Epithelial cell of umbilical artery (primary cell): ENCODE results near the gene DCPS. TPM values are rescaled to one million over a fixed set of nuclear protein-coding genes. Genes with fewer than 3 reads are reported as not detected.

Experiments used
- total RNA-seq: library from RNA; depleted of rRNA; stranded (reverse); fragments of >200 nt; gene quantifications from 2 replicates; pipeline ENCODE4 v1.2.3, GENCODE V29; 2014

Gene DCPS, protein sequence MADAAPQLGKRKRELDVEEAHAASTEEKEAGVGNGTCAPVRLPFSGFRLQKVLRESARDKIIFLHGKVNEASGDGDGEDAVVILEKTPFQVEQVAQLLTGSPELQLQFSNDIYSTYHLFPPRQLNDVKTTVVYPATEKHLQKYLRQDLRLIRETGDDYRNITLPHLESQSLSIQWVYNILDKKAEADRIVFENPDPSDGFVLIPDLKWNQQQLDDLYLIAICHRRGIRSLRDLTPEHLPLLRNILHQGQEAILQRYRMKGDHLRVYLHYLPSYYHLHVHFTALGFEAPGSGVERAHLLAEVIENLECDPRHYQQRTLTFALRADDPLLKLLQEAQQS
- 9.7 and 16.1 TPM in 2 replicates for total RNA-seq

GRCh38 chr11:126303623-126304456, at the start of gene DCPS:
DCPS (plus strand) TSS chr11:126304060; CDS start chr11:126304081, 21 bp downstream.

DNA sequence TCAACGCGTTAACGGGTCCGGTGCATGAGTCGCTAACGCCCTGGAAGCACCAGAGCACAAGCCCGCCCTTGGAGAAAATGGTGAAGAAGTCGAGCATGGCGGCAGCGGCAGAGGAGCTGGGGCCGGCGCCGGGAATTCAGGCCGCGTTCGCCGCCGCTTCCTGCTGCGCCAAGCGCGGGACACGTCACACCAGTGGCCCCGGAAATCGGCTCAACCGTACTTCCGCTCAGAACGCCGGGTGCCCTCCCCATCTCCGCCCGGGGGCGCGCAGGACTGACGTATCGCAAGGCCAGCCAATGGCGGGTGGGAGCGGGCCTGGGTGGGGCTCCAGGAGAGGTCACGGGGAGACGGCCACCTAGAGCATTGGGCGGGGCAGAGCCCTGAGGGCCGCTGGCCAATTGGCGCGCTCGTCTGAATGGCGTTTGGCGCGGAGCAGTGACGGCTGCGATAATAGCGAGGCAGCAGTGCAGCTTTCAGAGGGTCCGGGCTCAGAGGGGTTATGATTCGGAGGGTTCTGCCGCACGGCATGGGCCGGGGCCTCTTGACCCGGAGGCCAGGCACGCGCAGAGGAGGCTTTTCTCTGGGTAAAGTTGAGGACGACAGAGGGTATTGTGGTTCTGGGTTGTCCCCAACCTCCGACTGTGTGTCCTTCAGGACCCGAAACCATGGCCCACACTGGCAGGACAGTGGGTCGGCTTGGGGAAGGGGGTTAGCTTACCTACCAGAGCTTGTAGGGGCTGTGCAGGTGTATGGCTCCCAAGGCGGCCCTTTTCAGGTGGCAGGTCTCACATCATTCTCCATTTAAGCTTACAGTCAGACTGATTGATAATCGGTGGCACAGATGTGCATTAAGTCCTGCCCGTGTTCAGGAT, 34.9 kb upstream of the DCPS start, which contains the start of the genes FOXRED1 and SRPRA:
TSS of gene FOXRED1 (plus strand) at position 447 of the 872 bp plus-strand sequence. CDS start at position 500, 53 bp downstream.
TSS of gene SRPRA (minus strand) at position 188 of the 872 bp plus-strand sequence. CDS start at position 97, 91 bp downstream.

GRCh38 chr11:126282736-126283591, 20.9 kb upstream of the DCPS start, which contains the start of gene TIRAP:
TIRAP (plus strand) TSS chr11:126283093; CDS start chr11:126290895, 7,802 bp downstream.

DNA sequence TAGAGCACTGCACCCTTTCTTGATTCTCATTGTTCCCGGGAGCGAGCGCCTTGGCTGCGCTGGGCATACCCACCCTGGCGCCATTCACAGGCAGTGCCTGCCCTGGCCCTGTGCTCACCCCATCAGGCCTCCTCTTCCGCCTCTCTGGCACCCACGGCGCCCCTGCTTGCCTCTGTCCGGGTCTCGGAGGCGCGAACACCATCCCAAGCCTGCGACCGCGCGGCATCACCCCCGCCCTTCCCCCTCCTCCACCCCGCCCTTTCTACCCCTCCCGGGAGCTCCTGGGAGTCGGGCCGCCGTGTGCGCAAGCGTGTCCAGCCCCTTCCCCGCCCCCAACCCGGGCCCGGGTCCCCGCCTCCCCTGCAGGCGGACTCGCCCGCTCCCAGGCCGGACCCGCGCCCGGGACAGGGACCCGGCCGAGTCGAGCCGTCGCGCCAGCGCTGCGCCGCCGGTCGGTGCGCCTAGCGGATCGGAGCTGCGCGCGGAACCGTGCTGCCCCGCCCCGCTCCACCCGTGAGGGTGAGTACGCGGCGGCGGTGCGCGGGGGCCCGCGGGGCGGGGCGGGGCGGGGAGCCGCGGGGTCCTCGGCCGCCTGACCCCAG, 51.6 kb downstream of the DCPS start, which contains the start of gene ST3GAL4:
TSS of gene ST3GAL4 (plus strand) at position 363 of the 602 bp plus-strand sequence. CDS start 50,470 bp downstream, outside the sequence.

Other genes with a start within 250 kb of the DCPS start
- 1.9 and 2.6 TPM in 2 replicates for gene CDON, start 241.2 kb upstream of the DCPS start, total RNA-seq
- gene RPUSD4, start 92.4 kb upstream of the DCPS start, total RNA-seq: 32.8 and 42.9 TPM in 2 replicates
- gene FAM118B, start 92.3 kb upstream of the DCPS start, total RNA-seq: 32.5 and 38.8 TPM in 2 replicates
- 40.0 and 40.6 TPM in 2 replicates for gene SRPRA, start 35.2 kb upstream of the DCPS start, total RNA-seq
- 17.9 and 18.4 TPM in 2 replicates for gene FOXRED1, start 34.9 kb upstream of the DCPS start, total RNA-seq
- gene TIRAP, start 21.0 kb upstream of the DCPS start, total RNA-seq: 1.9 and 2.9 TPM in 2 replicates
- 21.9 and 26.3 TPM in 2 replicates for gene ST3GAL4, start 51.6 kb downstream of the DCPS start, total RNA-seq